GM23338 (cell line): Measurements from ENCODE around the gene VEGFC. TPM values are rescaled to one million over a fixed set of nuclear protein-coding genes. Genes with fewer than 3 reads are reported as not detected.

Experiments
- ATAC-seq: fragments of 200-7000 bp; cut with Tn5 transposase; 3 replicates; pipeline ENCODE4 v1.9.1; 2020
- DNase-seq: peaks from one replicate; pipeline ENCODE4 v3.0.0-alpha.2; 2015; ENCODE audit warnings: low spot score
- H2AFZ ChIP-seq: fragments of 200-600 bp; sonication (generic); 2 replicates; pipeline ENCODE4 v1.8.0; 2016; ENCODE audit warnings: antibody characterized with exemption, mild to moderate bottlenecking, moderate library complexity
- H3F3A ChIP-seq: fragments of 200-600 bp; sonication (generic); replicated peaks from 2 replicates; pipeline ENCODE4 v1.8.0; 2017; ENCODE audit warnings: antibody characterized with exemption, mixed run types, low read depth
- H3K27ac ChIP-seq: fragments of 200-600 bp; sonication (generic); 2 replicates; pipeline ENCODE4 v1.6.1; 2016; ENCODE audit warnings: low read depth
- H3K27me3 ChIP-seq: fragments of 200-600 bp; sonication (generic); 2 replicates; pipeline ENCODE4 v1.8.0; 2016; ENCODE audit warnings: mild to moderate bottlenecking, mixed run types, moderate library complexity; ENCODE audit not compliant: insufficient read depth
- H3K36me3 ChIP-seq: fragments of 200-600 bp; sonication (generic); 2 replicates; pipeline ENCODE4 v1.8.0; 2016; ENCODE audit warnings: mild to moderate bottlenecking; ENCODE audit not compliant: insufficient read depth
- H3K4me1 ChIP-seq: fragments of 200-600 bp; sonication (generic); 2 replicates; pipeline ENCODE4 v1.8.0; 2016; ENCODE audit warnings: mild to moderate bottlenecking, moderate library complexity; ENCODE audit not compliant: insufficient read depth
- H3K4me2 ChIP-seq: fragments of 200-600 bp; sonication (generic); 2 replicates; pipeline ENCODE4 v1.7.1; 2017; ENCODE audit warnings: mixed run types
- H3K4me3 ChIP-seq: fragments of 200-600 bp; sonication (generic); 2 replicates; pipeline ENCODE4 v1.6.1; 2016; ENCODE audit warnings: mixed run types
- H3K79me2 ChIP-seq: fragments of 200-600 bp; sonication (generic); replicated peaks from 2 replicates; pipeline ENCODE4 v1.8.0; 2017; ENCODE audit warnings: mild to moderate bottlenecking; ENCODE audit not compliant: insufficient read depth
- H3K9me2 ChIP-seq: fragments of 200-600 bp; sonication (generic); 2 replicates; pipeline ENCODE4 v1.8.0; 2017; ENCODE audit not compliant: insufficient read depth
- H4K20me1 ChIP-seq: fragments of 200-600 bp; sonication (generic); replicated peaks from 2 replicates; pipeline ENCODE4 v1.8.0; 2017; ENCODE audit warnings: mild to moderate bottlenecking; ENCODE audit not compliant: insufficient read depth
- H3K27ac Mint-ChIP-seq: 2 replicates; pipeline ENCODE4 v1.8.0; 2020; ENCODE audit warnings: inconsistent platforms, mild to moderate bottlenecking, moderate library complexity, mixed read lengths
- H3K27me3 Mint-ChIP-seq: 3 replicates; pipeline ENCODE4 v1.8.0; 2022; ENCODE audit warnings: low read depth, mild to moderate bottlenecking, moderate library complexity, mixed read lengths, inconsistent platforms; ENCODE audit not compliant: insufficient read depth, poor library complexity
- H3K36me3 Mint-ChIP-seq: 3 replicates; pipeline ENCODE4 v1.8.0; 2021; ENCODE audit warnings: low read depth, mild to moderate bottlenecking, inconsistent platforms, moderate library complexity, mixed read lengths
- H3K4me1 Mint-ChIP-seq: 3 replicates; pipeline ENCODE4 v1.8.0; 2020; ENCODE audit warnings: mild to moderate bottlenecking, inconsistent platforms, mixed read lengths
- H3K4me3 Mint-ChIP-seq: 3 replicates; pipeline ENCODE4 v1.8.0; 2021; ENCODE audit warnings: moderate library complexity, mild to moderate bottlenecking, inconsistent platforms, mixed read lengths
- H3K9me3 Mint-ChIP-seq: 3 replicates; pipeline ENCODE4 v1.8.0; 2020; ENCODE audit warnings: moderate library complexity, mild to moderate bottlenecking, inconsistent platforms, mixed read lengths
- CREB1 ChIP-seq: fragments of 250-450 bp; sonication (Bioruptor Pico); IDR thresholded peaks from 2 replicates; pipeline ENCODE4 v1.5.0; 2020; ENCODE audit warnings: low read depth, mild to moderate bottlenecking, moderate library complexity
- CTCF ChIP-seq, 2 experiments: fragments of 200-600 bp in 1 of 2; sonication (generic) in 1 of 2; conservative IDR thresholded peaks; 2 replicates each; pipeline versions ENCODE4 v1.5.1 to v1.6.1; 2016 to 2017; ENCODE audit warnings: antibody characterized with exemption in 2 of 2, low read depth in 2 of 2, mild to moderate bottlenecking in 2 of 2, moderate library complexity in 1 of 2
- ETS1 ChIP-seq: IDR thresholded peaks from 2 replicates; pipeline ENCODE4 v1.6.1; 2016; ENCODE audit warnings: antibody characterized with exemption
- EZH2 ChIP-seq: fragments of 200-600 bp; sonication (generic); IDR thresholded peaks from one replicate; pipeline ENCODE4 v1.8.0; 2017; ENCODE audit warnings: antibody characterized with exemption, mild to moderate bottlenecking, low read depth; ENCODE audit not compliant: unreplicated experiment
- EZH2phosphoT487 ChIP-seq: fragments of 200-600 bp; sonication (generic); IDR thresholded peaks from one replicate; pipeline ENCODE4 v1.8.1; 2018; ENCODE audit warnings: antibody characterized with exemption; ENCODE audit not compliant: unreplicated experiment
- JUNB ChIP-seq: IDR thresholded peaks from one replicate; pipeline ENCODE4 v1.6.1; 2016; ENCODE audit warnings: antibody characterized with exemption; ENCODE audit not compliant: unreplicated experiment
- NANOG ChIP-seq: IDR thresholded peaks from 2 replicates; pipeline ENCODE4 v1.6.1; 2016; ENCODE audit warnings: antibody characterized with exemption, borderline replicate concordance
- POLR2AphosphoS5 ChIP-seq: IDR thresholded peaks from 2 replicates; pipeline ENCODE4 v1.6.1; 2016; ENCODE audit warnings: antibody characterized with exemption, low read depth
- REST ChIP-seq: IDR thresholded peaks from one replicate; pipeline ENCODE4 v1.6.1; 2018; ENCODE audit warnings: antibody characterized with exemption; ENCODE audit not compliant: unreplicated experiment
- STAT1 ChIP-seq: IDR thresholded peaks from one replicate; pipeline ENCODE4 v1.6.1; 2016; ENCODE audit warnings: antibody characterized with exemption; ENCODE audit not compliant: unreplicated experiment
- ZNF114 ChIP-seq: fragments of 250-450 bp; sonication (Bioruptor Pico); IDR thresholded peaks from 2 replicates; pipeline ENCODE4 v1.5.0; 2020; ENCODE audit warnings: mild to moderate bottlenecking, moderate library complexity
- ZNF331 ChIP-seq: fragments of 250-450 bp; sonication (Bioruptor Pico); IDR thresholded peaks from 2 replicates; pipeline ENCODE4 v1.5.0; 2020; ENCODE audit warnings: low read depth, mild to moderate bottlenecking, moderate library complexity
- ZNF462 ChIP-seq: fragments of 250-450 bp; sonication (Bioruptor Pico); IDR thresholded peaks from 2 replicates; pipeline ENCODE4 v1.5.0; 2020; ENCODE audit warnings: mild to moderate bottlenecking, moderate library complexity
- polyA plus RNA-seq: library from polyadenylated mRNA; unstranded; fragments of >200 nt; fragmentation: Nextera tagmentation; extraction: Ambion mirVana; gene quantifications from 2 replicates; pipeline ENCODE4 v1.2.1, GENCODE V29; 2016
- total RNA-seq: library from RNA; depleted of rRNA; stranded (reverse); fragments of >200 nt; shearing (Covaris generic); gene quantifications from 2 replicates; pipeline ENCODE4 v1.2.3, GENCODE V29; 2014

VEGFC gene
- total and polyA plus RNA-seq, 2 experiments from 2014 or later, result 0.87 to 1.1 TPM

DNA sequence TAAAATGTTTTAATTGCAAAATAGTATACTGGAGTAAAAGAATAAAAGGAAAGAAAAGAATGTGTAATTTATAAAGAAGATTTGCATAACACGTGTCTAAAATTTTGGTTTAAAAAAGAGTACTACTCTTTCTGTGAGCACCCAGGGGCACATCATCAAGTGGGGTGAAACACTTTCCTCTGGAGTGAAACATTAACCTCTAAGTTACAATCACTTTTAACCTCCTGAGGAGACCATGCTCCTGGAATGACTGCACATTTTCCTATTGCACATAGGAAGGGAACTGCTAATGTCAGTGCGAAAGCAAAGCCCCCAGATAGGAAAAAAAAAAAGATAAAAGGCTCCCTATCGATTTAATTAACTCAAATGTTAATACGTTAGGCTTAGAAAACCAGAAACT lies 13.3 kb downstream of the VEGFC start:
- TF ChIP-seq ZNF331 (no peak), REST (no peak), ZNF114 (CRISPR knock-in tag) (no peak), EZH2 (no peak), ETS1 (no peak), ZNF462 (CRISPR knock-in tag) (no peak), NANOG (no peak), POLR2AphosphoS5 (no peak), CTCF (conservative IDR thresholded peaks at IDR 0.05; ENCODE audit: low read depth in 2 of 2) (no peak), CREB1 (CRISPR knock-in tag) (no peak), EZH2phosphoT487 (no peak), STAT1 (no peak), JUNB (no peak)
- DNase-seq (no peak), ATAC-seq (no peak)
- H3K4me3 Mint-ChIP-seq, result no peak overlapping the region
- H3K9me3 Mint-ChIP-seq, result no peaks in the 10 kb centered on the region
- no peaks in the 10 kb centered on the region for H3K4me1 ChIP-seq
- H3K27me3 Mint-ChIP-seq, result no peaks in the 10 kb centered on the region
- no peaks in the 10 kb centered on the region for H3K27me3 ChIP-seq
- no peak overlapping the region for H3K27ac Mint-ChIP-seq
- H3K36me3 Mint-ChIP-seq, result no peaks in the 10 kb centered on the region
- no peaks in the 10 kb centered on the region for H3K9me2 ChIP-seq
- H3K4me3 ChIP-seq, result no peak overlapping the region
- H3K27ac ChIP-seq, result no peak overlapping the region
- H3K36me3 ChIP-seq, result no peaks in the 10 kb centered on the region
- H4K20me1 ChIP-seq, result no peaks in the 10 kb centered on the region
- H3K79me2 ChIP-seq, result no peaks in the 10 kb centered on the region
- H3F3A ChIP-seq, result no peaks in the 10 kb centered on the region
- H2AFZ ChIP-seq, result no peak overlapping the region
- H3K4me2 ChIP-seq, result no peak overlapping the region
- peaks cover 6% of the 10 kb centered on the region; the same call in 1 of the 3 replicates for H3K4me1 Mint-ChIP-seq
